Measurements from ENCODE around the gene COMT.

DNA sequence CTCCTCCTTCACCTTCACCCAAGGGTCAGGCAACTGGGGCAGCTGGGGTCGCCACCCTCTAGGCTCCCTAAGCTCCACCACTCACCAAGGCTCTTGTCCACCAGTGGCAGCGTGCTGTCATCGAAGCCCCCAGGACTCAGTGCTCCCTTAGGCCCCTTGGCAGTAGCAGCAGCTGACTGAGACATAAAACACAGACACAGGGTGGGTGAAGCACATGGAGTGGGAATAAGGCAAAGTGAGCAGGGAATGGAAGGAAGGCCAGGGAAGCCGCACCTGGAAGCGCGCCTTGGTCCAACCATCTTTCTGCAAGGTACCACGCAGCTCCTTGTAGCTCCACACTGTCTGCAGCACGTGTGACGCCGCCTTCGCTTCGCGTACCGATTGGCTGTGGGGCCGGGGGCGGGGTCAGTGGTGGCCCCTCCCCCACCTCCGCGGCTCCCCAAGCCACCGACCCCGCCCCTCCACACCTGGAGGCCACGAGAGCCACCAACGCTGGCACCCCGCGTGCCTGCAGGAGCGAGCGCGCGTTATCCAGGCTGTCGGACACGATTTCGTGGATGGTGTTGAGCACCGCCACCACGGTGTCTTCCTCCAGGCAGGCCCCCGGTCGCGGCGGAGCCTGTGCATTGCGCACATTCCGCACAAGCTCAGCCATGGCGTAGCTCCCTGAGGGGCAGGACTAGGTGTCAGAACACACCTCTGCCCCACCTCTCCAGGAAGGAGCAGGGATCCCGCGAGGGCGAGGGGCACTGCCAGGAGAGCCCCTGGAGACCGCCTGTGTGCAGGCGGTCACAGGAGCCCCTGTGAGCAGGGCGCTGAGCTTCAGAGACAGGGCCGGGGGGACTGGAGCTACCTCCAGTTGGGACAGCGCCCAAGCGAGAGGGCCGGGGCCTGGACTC is 31.3 kb downstream of the COMT start:
- no peak for TF ChIP-seq POLR2A (IDR thresholded peaks at IDR 0.05)
- TF ChIP-seq, protein P1, sequence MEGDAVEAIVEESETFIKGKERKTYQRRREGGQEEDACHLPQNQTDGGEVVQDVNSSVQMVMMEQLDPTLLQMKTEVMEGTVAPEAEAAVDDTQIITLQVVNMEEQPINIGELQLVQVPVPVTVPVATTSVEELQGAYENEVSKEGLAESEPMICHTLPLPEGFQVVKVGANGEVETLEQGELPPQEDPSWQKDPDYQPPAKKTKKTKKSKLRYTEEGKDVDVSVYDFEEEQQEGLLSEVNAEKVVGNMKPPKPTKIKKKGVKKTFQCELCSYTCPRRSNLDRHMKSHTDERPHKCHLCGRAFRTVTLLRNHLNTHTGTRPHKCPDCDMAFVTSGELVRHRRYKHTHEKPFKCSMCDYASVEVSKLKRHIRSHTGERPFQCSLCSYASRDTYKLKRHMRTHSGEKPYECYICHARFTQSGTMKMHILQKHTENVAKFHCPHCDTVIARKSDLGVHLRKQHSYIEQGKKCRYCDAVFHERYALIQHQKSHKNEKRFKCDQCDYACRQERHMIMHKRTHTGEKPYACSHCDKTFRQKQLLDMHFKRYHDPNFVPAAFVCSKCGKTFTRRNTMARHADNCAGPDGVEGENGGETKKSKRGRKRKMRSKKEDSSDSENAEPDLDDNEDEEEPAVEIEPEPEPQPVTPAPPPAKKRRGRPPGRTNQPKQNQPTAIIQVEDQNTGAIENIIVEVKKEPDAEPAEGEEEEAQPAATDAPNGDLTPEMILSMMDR (IDR thresholded peaks at IDR 0.05), result no peak

All from upper lobe of left lung (tissue), 4 donors.